IMR-90 (cell line): Measurements from ENCODE around the gene NLRX1. TPM values are rescaled to one million over a fixed set of nuclear protein-coding genes. Genes with fewer than 3 reads are reported as not detected.

Experiments
- ATAC-seq: fragments of 200-7000 bp; cut with Tn5 transposase; 2 replicates; pipeline ENCODE4 v1.9.1; 2020; ENCODE audit warnings: low read depth, mild to moderate bottlenecking, moderate library complexity
- BruUV-seq: library from RNA; stranded (reverse); fragments of 400-500 nt; replicated peaks from 2 replicates; lab custom pipeline; 2021; lab: Mats Ljungman, UMichigan
- CTCF ChIA-PET: fragments of 300-600 bp; formaldehyde crosslinking; extraction: SDS; loops from one replicate; lab custom pipeline; 2021; ENCODE audit warnings: antibody characterized with exemption; lab: Yijun Ruan, JAX
- POLR2A ChIA-PET: fragments of 300-600 bp; sonication (Branson Sonifier 250); formaldehyde crosslinking; loops from one replicate; lab custom pipeline; 2022; ENCODE audit warnings: antibody characterized with exemption; ENCODE audit not compliant: unreplicated experiment; lab: Charles Lee
- DNase-seq: peaks from one replicate; pipeline ENCODE4 v3.0.0; 2013
- H2AFZ ChIP-seq: replicated peaks from 2 replicates; pipeline ENCODE3; 2013; ENCODE audit warnings: low read length, mild to moderate bottlenecking; ENCODE audit not compliant: poor library complexity
- H2AK5ac ChIP-seq: 2 replicates; pipeline ENCODE4 v1.6.1; 2013; ENCODE audit warnings: low read depth, low read length, inconsistent platforms
- H2AK9ac ChIP-seq: replicated peaks from 2 replicates; pipeline ENCODE3; 2013; ENCODE audit warnings: mild to moderate bottlenecking, low read depth, low read length, moderate library complexity; ENCODE audit not compliant: poor library complexity
- H2BK120ac ChIP-seq: 2 replicates; pipeline ENCODE4 v1.6.1; 2013; ENCODE audit warnings: low read depth, low read length, inconsistent platforms
- H2BK15ac ChIP-seq: 3 replicates; pipeline ENCODE4 v1.6.1; 2013; ENCODE audit warnings: low read depth, low read length, inconsistent platforms
- H2BK20ac ChIP-seq: 2 replicates; pipeline ENCODE4 v1.6.1; 2013; ENCODE audit warnings: low read depth, mild to moderate bottlenecking, inconsistent platforms, low read length, moderate library complexity
- H2BK5ac ChIP-seq: 2 replicates; pipeline ENCODE4 v1.6.1; 2013; ENCODE audit warnings: mild to moderate bottlenecking, low read depth, low read length, inconsistent platforms; ENCODE audit not compliant: poor library complexity, severe bottlenecking
- H3K14ac ChIP-seq: replicated peaks from 2 replicates; pipeline ENCODE4 v1.6.1; 2013; ENCODE audit warnings: low read depth, low read length, inconsistent platforms
- H3K18ac ChIP-seq: 2 replicates; pipeline ENCODE4 v1.6.1; 2013; ENCODE audit warnings: low read depth, low read length, control low read depth
- H3K23ac ChIP-seq: 2 replicates; pipeline ENCODE4 v1.6.1; 2013; ENCODE audit warnings: low read depth, low read length, inconsistent platforms
- H3K27ac ChIP-seq: 2 replicates; pipeline ENCODE4 v1.5.1; 2013; ENCODE audit warnings: mild to moderate bottlenecking, control low read depth, low read length; ENCODE audit not compliant: insufficient read depth
- H3K27me3 ChIP-seq: 2 replicates; pipeline ENCODE4 v1.6.1; 2013; ENCODE audit warnings: low read length; ENCODE audit not compliant: control insufficient read depth, insufficient read depth
- H3K36me3 ChIP-seq: 2 replicates; pipeline ENCODE4 v1.6.1; 2013; ENCODE audit warnings: low read length, mixed read lengths; ENCODE audit not compliant: control insufficient read depth, insufficient read depth
- H3K4ac ChIP-seq: 2 replicates; pipeline ENCODE4 v1.6.1; 2013; ENCODE audit warnings: low read depth, low read length, inconsistent platforms
- H3K4me1 ChIP-seq: 2 replicates; pipeline ENCODE4 v1.6.1; 2013; ENCODE audit warnings: low read length, mixed read lengths; ENCODE audit not compliant: control insufficient read depth, insufficient read depth
- H3K4me2 ChIP-seq: 2 replicates; pipeline ENCODE4 v1.6.1; 2013; ENCODE audit warnings: low read depth, mild to moderate bottlenecking, control low read depth, low read length, moderate library complexity
- H3K4me3 ChIP-seq: 2 replicates; pipeline ENCODE4 v1.5.1; 2013; ENCODE audit warnings: low read depth, mild to moderate bottlenecking, control low read depth, low read length, moderate library complexity; ENCODE audit not compliant: insufficient read depth
- H3K56ac ChIP-seq: 2 replicates; pipeline ENCODE4 v1.6.1; 2013; ENCODE audit warnings: low read length, inconsistent platforms; ENCODE audit not compliant: insufficient read depth; ENCODE audit errors: extremely low read depth
- H3K79me1 ChIP-seq, 2 experiments: 2 replicates each; pipeline ENCODE4 v1.6.1; 2013; ENCODE audit warnings: low read length in 2 of 2, inconsistent platforms in 1 of 2, low read depth in 1 of 2
- H3K9ac ChIP-seq: 2 replicates; pipeline ENCODE4 v1.6.1; 2013; ENCODE audit warnings: low read depth, low read length, control low read depth
- H3K9me1 ChIP-seq: 2 replicates; pipeline ENCODE4 v1.6.1; 2013; ENCODE audit warnings: low read length, inconsistent platforms; ENCODE audit not compliant: insufficient read depth
- H3K9me3 ChIP-seq: 2 replicates; pipeline ENCODE4 v1.6.1; 2013; ENCODE audit warnings: low read length; ENCODE audit not compliant: control insufficient read depth, insufficient read depth
- H4K20me1 ChIP-seq: 2 replicates; pipeline ENCODE4 v1.6.1; 2013; ENCODE audit warnings: low read length, inconsistent platforms; ENCODE audit not compliant: insufficient read depth
- H4K5ac ChIP-seq: 2 replicates; pipeline ENCODE4 v1.6.1; 2013; ENCODE audit warnings: mild to moderate bottlenecking, low read depth, low read length, control low read depth
- H4K8ac ChIP-seq, 2 experiments: 2 replicates each; pipeline ENCODE4 v1.6.1; 2013; ENCODE audit warnings: low read depth in 2 of 2, low read length in 2 of 2, control low read depth in 1 of 2, inconsistent platforms in 1 of 2
- H4K91ac ChIP-seq: 2 replicates; pipeline ENCODE4 v1.6.1; 2013; ENCODE audit warnings: low read depth, low read length, inconsistent platforms; ENCODE audit not compliant: insufficient read depth
- CEBPB ChIP-seq: IDR thresholded peaks from 2 replicates; pipeline ENCODE4 v1.6.1; 2012; ENCODE audit warnings: low read depth, low read length, improper control_type of control experiment
- CHD1 ChIP-seq: IDR thresholded peaks from 2 replicates; pipeline ENCODE4 v1.6.1; 2012; ENCODE audit warnings: low read depth, low read length, improper control_type of control experiment
- ELK1 ChIP-seq: fragments of 150-350 bp; IDR thresholded peaks from 2 replicates; pipeline ENCODE4 v1.6.1; 2016; ENCODE audit warnings: low read depth, mild to moderate bottlenecking, low read length, moderate library complexity, borderline replicate concordance
- FOS ChIP-seq: fragments of 150-350 bp; IDR thresholded peaks from 2 replicates; pipeline ENCODE4 v1.6.1; 2016; ENCODE audit warnings: low read depth, low read length
- MAFK ChIP-seq: IDR thresholded peaks from 2 replicates; pipeline ENCODE4 v1.6.1; 2012; ENCODE audit warnings: low read depth, low read length, improper control_type of control experiment
- RCOR1 ChIP-seq: IDR thresholded peaks from 2 replicates; pipeline ENCODE4 v1.6.1; 2012; ENCODE audit warnings: mild to moderate bottlenecking, low read length, improper control_type of control experiment; ENCODE audit not compliant: insufficient replicate concordance
- WGBS, 2 experiments: methylation state at CpG; one replicate each; pipeline versions ENCODE4 v1.1.5 to v1.1.7; 2013; ENCODE audit warnings: missing lambda C conversion rate in 2 of 2; ENCODE audit not compliant: insufficient read length in 1 of 2; ENCODE audit errors: extremely low coverage in 2 of 2; 5-methylcytosine and 5-hydroxymethylcytosine counted together
- dilution Hi-C: fragments of 300-500 bp; cut with HindIII; formaldehyde crosslinking; loops from one replicate; pipeline ENCODE4 v1.14.3; 2018; ENCODE audit warnings: low sequenced_read_pairs; ENCODE audit not compliant: unreplicated experiment
- in situ Hi-C: fragments of 300-500 bp; cut with MboI; formaldehyde crosslinking; loops from 3 replicates; pipeline ENCODE4 v1.14.3; 2019; ENCODE audit warnings: low sequenced_read_pairs, inconsistent platforms, mixed read lengths
- intact Hi-C: fragments of 100-400 bp; cut with micrococcal nuclease; formaldehyde crosslinking; loops from 2 replicates; pipeline ENCODE4 v1.10.0; 2022
- polyA plus RNA-seq, 3 experiments: library from polyadenylated mRNA; depleted of rRNA; stranded (reverse); fragments of >200 nt; gene quantifications; 2 replicates each; pipeline ENCODE4 v1.2.3, GENCODE V29; 2012; ENCODE audit warnings: low replicate concordance in 1 of 3
- total RNA-seq: library from RNA; depleted of rRNA; stranded (reverse); fragments of >200 nt; gene quantifications from 2 replicates; pipeline ENCODE4 v1.2.3, GENCODE V29; 2012

NLRX1 gene
- total and polyA plus RNA-seq, 2 of the 4 experiments (the other 2 are of a cell fraction): 3.0 to 4.9 TPM

GRCh38 chr11:119218141-119218878, 49.8 kb downstream of the NLRX1 start:
- Histone ChIP-seq H3K23ac (peak overlapping the region; percentile 83; the same call in 1 of the 2 replicates), H2AFZ (no peak overlapping the region), H3K9ac (0 out of 2 replicates have a peak overlapping the region, but pooled peaks have one; percentile 10), H3K14ac (peak overlapping the region; percentile 32; the same call in 1 of the 2 replicates), H3K79me1 (peaks cover 19 to 66% of the 10 kb centered on the region in 2 experiments), H2AK5ac (peak overlapping the region; percentile 77; the same call in 1 of the 2 replicates), H3K4me3 (no peak overlapping the region), H4K20me1 (peaks cover 44% of the 10 kb centered on the region), H3K4ac (peak overlapping the region; percentile 61), H2BK15ac (peak overlapping the region; percentile 6; the same call in 1 of the 3 replicates), H2AK9ac (no peak overlapping the region), H3K27ac (no peak overlapping the region), H3K4me2 (peak overlapping the region; percentile 83; the same call in 1 of the 2 replicates), H3K9me1 (peaks cover 17% of the 10 kb centered on the region), H3K27me3 (no peaks in the 10 kb centered on the region), H3K18ac (peak overlapping the region; percentile 50; the same call in 1 of the 2 replicates), H3K36me3 (peaks cover 3% of the 10 kb centered on the region; the same call in 1 of the 2 replicates), H3K4me1 (peaks cover 7% of the 10 kb centered on the region), H3K56ac (peak overlapping the region; percentile 22; the same call in 1 of the 2 replicates), H2BK120ac (peak overlapping the region; percentile 50), H4K5ac (0 out of 2 replicates have a peak overlapping the region, but pooled peaks have one; percentile 23), H3K9me3 (no peaks in the 10 kb centered on the region), H4K8ac (peak overlapping the region in 1 of 2 experiments; percentile 14; a peak in 2 of 4 replicates), H2BK5ac (peak overlapping the region; percentile 82), H4K91ac (peak overlapping the region; percentile 28; the same call in 1 of the 2 replicates), H2BK20ac (peak overlapping the region; percentile 44; the same call in 1 of the 2 replicates)
- in situ Hi-C loops (no loop called here), dilution Hi-C loops (no loop called here), intact Hi-C loops (no loop called here)
- CTCF ChIA-PET: no interaction called here
- POLR2A ChIA-PET: no interaction called here
- TF ChIP-seq FOS: peak; percentile 92; the same call in 1 of the 2 replicates
- TF ChIP-seq RCOR1: peak; percentile 92
- TF ChIP-seq MAFK: 0 out of 2 replicates have a peak, but pooled peaks have one; percentile 22
- no peak for TF ChIP-seq CHD1
- no peak for TF ChIP-seq ELK1
- TF ChIP-seq CEBPB: peak; percentile 89
- ATAC-seq (peak; percentile 89), DNase-seq (peak; percentile 99)
- BruUV-seq: no TSS peak
- WGBS, 2 experiments: no CpG with 5 or more reads among the region's 8 CpGs
